Left colon (tissue), 2 donors: Measurements from ENCODE around the gene NPLOC4. TPM values are rescaled to one million over a fixed set of nuclear protein-coding genes. Genes with fewer than 3 reads are reported as not detected.

Experiments
- ATAC-seq: fragments of 200-7000 bp; cut with Tn5 transposase; one replicate; pipeline ENCODE4 v1.9.1; 2020; ENCODE audit warnings: mild to moderate bottlenecking, moderate library complexity
- DNase-seq, 2 donors: peaks; one replicate each; pipeline ENCODE4 v3.0.0-alpha.2; 2020
- intact Hi-C, 2 donors: fragments of 100-400 bp; cut with DNase I in 1 of 2; cut with micrococcal nuclease in 1 of 2; formaldehyde crosslinking; loops; one replicate each; pipeline versions ENCODE4 v1.11.2 to v1.14.0; 2022; cut with DNase I, micrococcal nuclease
- total RNA-seq, 2 donors: library from RNA; stranded (reverse); fragmentation: NEBNext Ultra II Directional; extraction: Animal tissue kit (Norgen Biotek cat#: 25700); gene quantifications; one replicate each; pipeline ENCODE4 v1.2.1, GENCODE V29; 2021
- donor health status: DM: no; HTN: no; CAD: no.
- donor health status: DM: yes; HTN: yes; CAD: no.

Gene NPLOC4
- total RNA-seq, 2 donors from 2014 or later = 86.2 to 88.4 TPM

GRCh38 chr17:81556863-81557262, 80.0 kb downstream of the NPLOC4 start:
- DNase-seq = peak; percentile 48 to 58
- intact Hi-C loops = no loop called here

GRCh38 chr17:81556175-81556691, 80.7 kb downstream of the NPLOC4 start:
- intact Hi-C loops = no loop called here
- DNase-seq (no peak), ATAC-seq (peak; percentile 34)

More at GRCh38 chr17:81556863-81557262, 80.0 kb downstream of the NPLOC4 start:
- peak; percentile 35 for ATAC-seq

- no peak for ATAC-seq
- DNase-seq = peak in 1 of 2 donors; percentile 38
- intact Hi-C loops = no loop called here
Measured at GRCh38 chr17:81553616-81554181, 83.2 kb downstream of the NPLOC4 start.

GRCh38 chr17:81553018-81553615, 83.8 kb downstream of the NPLOC4 start:
- intact Hi-C loops = no loop called here
- peak; percentile 68 for ATAC-seq
- DNase-seq = peak; percentile 86 to 89

GRCh38 chr17:81552244-81553017, 84.5 kb downstream of the NPLOC4 start, which contains the start of gene FAAP100:
Gene FAAP100 (minus strand): TSS chr17:81552353. CDS start chr17:81552330, 23 bp downstream.
- peak; percentile 73 for ATAC-seq

GRCh38 chr17:81551458-81552243, 85.3 kb downstream of the NPLOC4 start:
- peak; percentile 65 to 66 for DNase-seq
- ATAC-seq = peak; percentile 28
- intact Hi-C loops = no loop called here

More at GRCh38 chr17:81552244-81553017, 84.5 kb downstream of the NPLOC4 start, which contains the start of gene FAAP100:
- intact Hi-C loops = no loop called here
- DNase-seq = peak; percentile 66 to 84

GRCh38 chr17:81550830-81551457, 86.0 kb downstream of the NPLOC4 start:
- no peak for DNase-seq
- intact Hi-C loops = no loop called here

GRCh38 chr17:81550285-81550684, 86.6 kb downstream of the NPLOC4 start:
- DNase-seq (no peak), ATAC-seq (no peak)
- intact Hi-C loops = no loop called here

More at GRCh38 chr17:81550830-81551457, 86.0 kb downstream of the NPLOC4 start:
- ATAC-seq = no peak

- intact Hi-C loops = no loop called here
- ATAC-seq (no peak), DNase-seq (no peak)
Measured at GRCh38 chr17:81549826-81550225, 87.1 kb downstream of the NPLOC4 start.

- DNase-seq (no peak), ATAC-seq (no peak)
- intact Hi-C loops = no loop called here
Measured at GRCh38 chr17:81549031-81549557, 87.8 kb downstream of the NPLOC4 start.

- ATAC-seq (no peak), DNase-seq (no peak)
- intact Hi-C loops = no loop called here
Measured at GRCh38 chr17:81547614-81547982, 89.3 kb downstream of the NPLOC4 start.

- ATAC-seq (no peak), DNase-seq (no peak)
- intact Hi-C loops = no loop called here
Measured at GRCh38 chr17:81546906-81547613, 89.9 kb downstream of the NPLOC4 start.

- DNase-seq = no peak
- intact Hi-C loops = no loop called here
- no peak for ATAC-seq
Measured at GRCh38 chr17:81545160-81545949, 91.6 kb downstream of the NPLOC4 start.

- no peak for ATAC-seq
- intact Hi-C loops = no loop called here
- DNase-seq = no peak
Measured at GRCh38 chr17:81544281-81544974, 92.5 kb downstream of the NPLOC4 start.

- intact Hi-C loops = no loop called here
- no peak for DNase-seq
- no peak for ATAC-seq
Measured at GRCh38 chr17:81543756-81544155, 93.2 kb downstream of the NPLOC4 start.

- no peak for DNase-seq
- intact Hi-C loops = no loop called here
- no peak for ATAC-seq
Measured at GRCh38 chr17:81543339-81543675, 93.6 kb downstream of the NPLOC4 start.
